OCI-LY1 (cell line): ENCODE measurements around the gene MTF1.

Experiments used
- CTCF ChIP-seq: fragments of 200-600 bp; sonication (generic), shearing (Covaris generic); IDR thresholded peaks from 2 replicates; pipeline ENCODE4 v1.5.1; 2017; ENCODE audit warnings: mild to moderate bottlenecking, antibody characterized with exemption, low read length, moderate library complexity, mixed read lengths
- EZH2 ChIP-seq: fragments of 200-600 bp; sonication (generic), shearing (Covaris generic); IDR thresholded peaks from 2 replicates; pipeline ENCODE4 v1.8.0; 2017; ENCODE audit warnings: borderline replicate concordance, mixed run types, mild to moderate bottlenecking, antibody characterized with exemption, low read length, moderate library complexity, mixed read lengths

DNA sequence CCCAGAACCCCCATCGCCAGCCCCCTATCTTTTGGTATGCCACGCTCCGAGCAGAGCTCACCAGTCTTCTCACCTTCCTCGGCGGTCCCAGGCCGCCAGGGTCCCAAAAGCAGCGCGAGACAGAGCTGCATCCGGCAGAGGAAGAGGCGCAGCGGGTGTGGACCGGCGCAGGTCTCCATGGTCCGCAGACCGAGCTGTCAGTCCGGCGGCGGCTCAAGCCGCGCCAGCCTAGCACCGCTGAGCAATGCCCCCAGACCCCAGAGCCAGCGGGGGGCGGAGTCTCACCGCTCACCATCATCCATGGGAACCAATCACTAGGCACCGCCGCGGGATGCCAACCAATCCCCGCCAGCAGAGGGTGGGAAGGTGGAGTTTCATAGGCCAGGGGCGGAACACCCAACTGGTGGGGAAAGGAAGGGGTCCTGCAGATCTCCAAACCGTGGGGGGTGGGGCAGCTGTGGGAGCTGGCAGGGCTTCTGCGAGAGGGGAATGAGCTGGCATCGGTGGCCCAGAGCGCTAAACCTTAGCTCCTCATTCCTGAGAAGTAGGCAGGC is 94.4 kb downstream of the MTF1 start, which contains the start of gene EPHA10:
- TF ChIP-seq CTCF (no peak), EZH2 (no peak)
